MM.1S (cell line): ENCODE data around the gene NCAPD3.

ENCODE experiments used
- DNase-seq: peaks from one replicate; pipeline ENCODE4 v3.0.0-alpha.2; 2015
- H2AFZ ChIP-seq: fragments of 300-600 bp; sonication (generic); 2 replicates; pipeline ENCODE4 v1.6.0; 2016; ENCODE audit warnings: antibody characterized with exemption, low read length
- H3F3A ChIP-seq: fragments of 300-600 bp; sonication (generic); 2 replicates; pipeline ENCODE4 v1.6.1; 2016; ENCODE audit warnings: mild to moderate bottlenecking, antibody characterized with exemption, low read length, moderate library complexity, mixed read lengths; ENCODE audit not compliant: insufficient read depth
- H3K27ac ChIP-seq: fragments of 300-600 bp; sonication (generic); 2 replicates; pipeline ENCODE4 v1.5.1; 2016; ENCODE audit warnings: mild to moderate bottlenecking, low read length
- H3K27me3 ChIP-seq: fragments of 300-600 bp; sonication (generic); replicated peaks from 2 replicates; pipeline ENCODE4 v1.6.0; 2016; ENCODE audit warnings: low read length; ENCODE audit not compliant: insufficient read depth
- H3K36me3 ChIP-seq: fragments of 300-600 bp; sonication (generic); replicated peaks from 2 replicates; pipeline ENCODE4 v1.6.1; 2016; ENCODE audit warnings: mild to moderate bottlenecking, low read length, mixed read lengths; ENCODE audit not compliant: insufficient read depth
- H3K4me1 ChIP-seq: fragments of 300-600 bp; sonication (generic); 2 replicates; pipeline ENCODE4 v1.6.1; 2016; ENCODE audit warnings: low read length, mixed read lengths
- H3K4me2 ChIP-seq: fragments of 300-600 bp; sonication (generic); 2 replicates; pipeline ENCODE4 v1.6.0; 2016; ENCODE audit warnings: low read depth, low read length
- H3K4me3 ChIP-seq: fragments of 300-600 bp; sonication (generic); 2 replicates; pipeline ENCODE4 v1.5.1; 2016; ENCODE audit warnings: low read length, mixed read lengths
- H3K79me2 ChIP-seq: fragments of 300-600 bp; sonication (generic); 2 replicates; pipeline ENCODE4 v1.6.1; 2016; ENCODE audit warnings: mixed run types, low read length, mixed read lengths
- H3K9ac ChIP-seq: fragments of 300-600 bp; sonication (generic); 2 replicates; pipeline ENCODE4 v1.6.1; 2016; ENCODE audit warnings: low read length, mixed read lengths
- H3K9me2 ChIP-seq: fragments of 300-600 bp; sonication (generic); replicated peaks from 2 replicates; pipeline ENCODE4 v1.6.1; 2016; ENCODE audit warnings: mild to moderate bottlenecking, low read length, mixed read lengths; ENCODE audit not compliant: insufficient read depth
- H3K9me3 ChIP-seq: fragments of 300-600 bp; sonication (generic); replicated peaks from 2 replicates; pipeline ENCODE4 v1.6.1; 2016; ENCODE audit warnings: mild to moderate bottlenecking, low read length, mixed read lengths; ENCODE audit not compliant: insufficient read depth
- H4K20me1 ChIP-seq: fragments of 300-600 bp; sonication (generic); 2 replicates; pipeline ENCODE4 v1.6.1; 2016; ENCODE audit warnings: mild to moderate bottlenecking, low read length, moderate library complexity, mixed read lengths; ENCODE audit not compliant: insufficient read depth
- CTCF ChIP-seq: fragments of 300-600 bp; sonication (generic); IDR thresholded peaks from 2 replicates; pipeline ENCODE4 v1.5.1; 2016; ENCODE audit warnings: antibody characterized with exemption, low read length, mixed read lengths
- EZH2 ChIP-seq: fragments of 300-600 bp; sonication (generic); optimal IDR thresholded peaks from 2 replicates; pipeline ENCODE3; 2017; ENCODE audit warnings: low read depth, mild to moderate bottlenecking, antibody characterized with exemption, low read length, mixed read lengths
- EZH2phosphoT487 ChIP-seq: fragments of 300-600 bp; sonication (generic); IDR thresholded peaks from 2 replicates; pipeline ENCODE4 v1.6.1; 2018; ENCODE audit warnings: antibody characterized with exemption, low read length

The NCAPD3 gene

GRCh38 chr11:134132808-134133207 lies 91.0 kb downstream of the NCAPD3 start:
- Histone ChIP-seq H3K27me3 (no peaks in the 10 kb centered on the region), H3K27ac (no peak overlapping the region), H3F3A (no peaks in the 10 kb centered on the region), H4K20me1 (no peaks in the 10 kb centered on the region), H3K79me2 (no peaks in the 10 kb centered on the region), H3K4me2 (no peak overlapping the region), H3K4me1 (no peaks in the 10 kb centered on the region), H3K9me2 (no peaks in the 10 kb centered on the region), H2AFZ (no peak overlapping the region), H3K36me3 (no peaks in the 10 kb centered on the region), H3K9ac (no peak overlapping the region), H3K9me3 (no peaks in the 10 kb centered on the region), H3K4me3 (no peak overlapping the region)
- TF ChIP-seq EZH2: no peak
- no peak for TF ChIP-seq CTCF
- no peak for TF ChIP-seq EZH2phosphoT487
- DNase-seq: no peak

- TF ChIP-seq CTCF: no peak
- TF ChIP-seq EZH2phosphoT487: no peak
- TF ChIP-seq EZH2: no peak
- Histone ChIP-seq H3K4me1 (no peaks in the 10 kb centered on the region), H3K9me3 (no peaks in the 10 kb centered on the region), H3F3A (no peaks in the 10 kb centered on the region), H3K4me2 (no peak overlapping the region), H3K9me2 (no peaks in the 10 kb centered on the region), H3K27me3 (no peaks in the 10 kb centered on the region), H2AFZ (no peak overlapping the region), H3K9ac (no peak overlapping the region), H3K79me2 (no peaks in the 10 kb centered on the region), H4K20me1 (no peaks in the 10 kb centered on the region), H3K36me3 (no peaks in the 10 kb centered on the region), H3K27ac (no peak overlapping the region), H3K4me3 (no peak overlapping the region)
- DNase-seq: no peak
Observed at GRCh38 chr11:134131628-134132244, 92.0 kb downstream of the NCAPD3 start.

GRCh38 chr11:134126217-134126822 lies 97.4 kb downstream of the NCAPD3 start:
- H3K4me2 ChIP-seq: no peak overlapping the region
- H3K9me2 ChIP-seq: no peaks in the 10 kb centered on the region
- no peak overlapping the region for H2AFZ ChIP-seq
- no peaks in the 10 kb centered on the region for H3F3A ChIP-seq
- no peaks in the 10 kb centered on the region for H4K20me1 ChIP-seq
- no peak overlapping the region for H3K9ac ChIP-seq
- H3K27ac ChIP-seq: no peak overlapping the region
- H3K9me3 ChIP-seq: no peaks in the 10 kb centered on the region
- no peaks in the 10 kb centered on the region; the same call in 1 of the 2 replicates for H3K27me3 ChIP-seq
- H3K4me1 ChIP-seq: no peaks in the 10 kb centered on the region
- H3K4me3 ChIP-seq: no peak overlapping the region
- H3K36me3 ChIP-seq: no peaks in the 10 kb centered on the region
- no peak for DNase-seq
- TF ChIP-seq EZH2: no peak
- TF ChIP-seq CTCF: no peak
- no peak for TF ChIP-seq EZH2phosphoT487
- H3K79me2 ChIP-seq: no peaks in the 10 kb centered on the region
